HepG2 (cell line): ENCODE data around the gene GMNN. TPM values are rescaled to one million over a fixed set of nuclear protein-coding genes. Genes with fewer than 3 reads are reported as not detected.
A peak's percentile ranks its signal among the peaks of the same experiment; 100 is the strongest.

ENCODE experiments used
- CBX5 ChIP-seq: sonication (generic); formaldehyde crosslinking; IDR thresholded peaks from 2 replicates; pipeline ENCODE4 v1.4.0; 2020; ENCODE audit warnings: missing genetic modification reagents, borderline replicate concordance
- CHD4 ChIP-seq: fragments of 200-600 bp; sonication (generic); IDR thresholded peaks from 2 replicates; pipeline ENCODE4 v1.7.0; 2017; ENCODE audit warnings: mild to moderate bottlenecking, low read length, borderline replicate concordance
- FOXC1 ChIP-seq: sonication (generic); formaldehyde crosslinking; IDR thresholded peaks from 2 replicates; pipeline ENCODE4 v1.8.0; 2022; ENCODE audit warnings: mild to moderate bottlenecking, missing genetic modification reagents, borderline replicate concordance
- GATAD1 ChIP-seq: IDR thresholded peaks from 2 replicates; pipeline ENCODE4 v1.6.1; 2016; ENCODE audit warnings: missing genetic modification reagents, missing compliant biosample characterization
- GFI1 ChIP-seq: sonication (generic); formaldehyde crosslinking; IDR thresholded peaks from 2 replicates; pipeline ENCODE4 v1.5.0; 2020; ENCODE audit warnings: missing genetic modification reagents, mild to moderate bottlenecking, borderline replicate concordance
- HHEX ChIP-seq: IDR thresholded peaks from 2 replicates; pipeline ENCODE4 v1.6.1; 2016; ENCODE audit warnings: control low read depth
- HIVEP1 ChIP-seq: sonication (generic); formaldehyde crosslinking; IDR thresholded peaks from 2 replicates; pipeline ENCODE4 v1.4.0; 2020; ENCODE audit warnings: mild to moderate bottlenecking, missing genetic modification reagents
- HMG20B ChIP-seq: conservative IDR thresholded peaks from 2 replicates; pipeline ENCODE4 v1.6.1; 2016; ENCODE audit warnings: missing genetic modification reagents, missing compliant biosample characterization
- HNRNPH1 ChIP-seq: fragments of 200-400 bp; formaldehyde crosslinking; optimal IDR thresholded peaks from 2 replicates; pipeline ENCODE3; 2017; ENCODE audit warnings: mild to moderate bottlenecking, low read depth, low read length
- MED1 ChIP-seq: sonication (generic); formaldehyde crosslinking; IDR thresholded peaks from 2 replicates; pipeline ENCODE4 v1.4.0; 2020; ENCODE audit warnings: missing genetic modification reagents
- NFYC ChIP-seq: IDR thresholded peaks from 2 replicates; pipeline ENCODE4 v1.6.1; 2016; ENCODE audit warnings: missing genetic modification reagents, missing compliant biosample characterization
- PLRG1 ChIP-seq: fragments of 450-650 bp; conservative IDR thresholded peaks from 2 replicates; pipeline ENCODE4 v1.6.1; 2016
- RBM39 ChIP-seq: fragments of 200-400 bp; formaldehyde crosslinking; IDR thresholded peaks from one replicate; pipeline ENCODE4 v1.6.1; 2018; ENCODE audit warnings: antibody characterized with exemption, mild to moderate bottlenecking, low read depth, low read length; ENCODE audit not compliant: poor library complexity, severe bottlenecking
- RXRA ChIP-seq: sonication (generic); formaldehyde crosslinking; IDR thresholded peaks from 2 replicates; pipeline ENCODE4 v1.5.1; 2020; ENCODE audit warnings: missing genetic modification reagents
- SOX6 ChIP-seq, 2 experiments: fragments of 450-650 bp in 1 of 2; sonication (generic) in 1 of 2; formaldehyde crosslinking in 1 of 2; IDR thresholded peaks; 2 replicates each; pipeline versions ENCODE4 v1.4.0 to v1.6.1; 2017 to 2020; ENCODE audit warnings: antibody characterized with exemption in 1 of 2, mild to moderate bottlenecking in 1 of 2, missing genetic modification reagents in 1 of 2
- SRF ChIP-seq: IDR thresholded peaks from 2 replicates; pipeline ENCODE4 v1.6.1; 2011; ENCODE audit warnings: mild to moderate bottlenecking, low read depth, low read length, moderate library complexity
- ZBTB7A ChIP-seq: sonication (generic); formaldehyde crosslinking; IDR thresholded peaks from 2 replicates; pipeline ENCODE4 v1.8.0; 2022; ENCODE audit warnings: mild to moderate bottlenecking, missing genetic modification reagents
- ZFP1 ChIP-seq: IDR thresholded peaks from 2 replicates; pipeline ENCODE4 v1.6.1; 2016
- ZNF121 ChIP-seq: sonication (generic); formaldehyde crosslinking; IDR thresholded peaks from 2 replicates; pipeline ENCODE4 v1.5.0; 2020; ENCODE audit warnings: mild to moderate bottlenecking, missing genetic modification reagents
- ZNF441 ChIP-seq: sonication (generic); formaldehyde crosslinking; IDR thresholded peaks from 2 replicates; pipeline ENCODE4 v1.7.0; 2021; ENCODE audit warnings: missing genetic modification reagents, borderline replicate concordance
- ZNF749 ChIP-seq: sonication (generic); formaldehyde crosslinking; IDR thresholded peaks from 2 replicates; pipeline ENCODE4 v1.8.0; 2022; ENCODE audit warnings: mild to moderate bottlenecking, missing genetic modification reagents, moderate library complexity, borderline replicate concordance
- ZSCAN31 ChIP-seq: sonication (generic); formaldehyde crosslinking; IDR thresholded peaks from 2 replicates; pipeline ENCODE4 v1.5.0; 2020; ENCODE audit warnings: low read depth, mild to moderate bottlenecking, missing genetic modification reagents
- polyA plus RNA-seq, 8 experiments: library from polyadenylated mRNA; depleted of rRNA in 3 of 8; stranded (reverse) in 7 of 8; unstranded in 1 of 8; fragments of >200 nt; fragmentation: Illumina TruSeq in 4 of 8; extraction: Trizol in 4 of 8; gene quantifications; 2 replicates each; pipeline versions ENCODE4 v1.2.1 to v1.2.3, GENCODE V29; 2011 to 2016; ENCODE audit warnings: low read depth in 4 of 8, missing spikeins in 1 of 8, mixed read lengths in 1 of 8; ENCODE audit not compliant: insufficient read depth in 1 of 8
- total RNA-seq, 5 experiments: library from RNA; depleted of rRNA; stranded (reverse); fragments of >200 nt; fragmentation: Illumina TruSeq; extraction: Trizol; gene quantifications; 2 replicates each; pipeline ENCODE4 v1.2.3, GENCODE V29; 2016; ENCODE audit warnings: low read depth in 1 of 5
- TF ChIP-seq, protein P1 (sequence below): sonication (generic); formaldehyde crosslinking; conservative IDR thresholded peaks from 2 replicates; pipeline ENCODE4 v1.5.0; 2020; ENCODE audit warnings: missing genetic modification reagents
- TF ChIP-seq, protein P2 (sequence below): sonication (generic); formaldehyde crosslinking; IDR thresholded peaks from 2 replicates; pipeline ENCODE4 v1.4.0; 2020; ENCODE audit warnings: missing genetic modification reagents, low read depth, mild to moderate bottlenecking, borderline replicate concordance
- TF ChIP-seq, protein P3 (sequence below): sonication (generic); formaldehyde crosslinking; IDR thresholded peaks from 2 replicates; pipeline ENCODE4 v1.4.0; 2020; ENCODE audit warnings: mild to moderate bottlenecking, low read depth, missing genetic modification reagents

GMNN gene
- total and polyA plus RNA-seq, 2 of the 13 experiments (the other 11 are each of a cell fraction or from before 2014, with no cell fraction given): 61.8 to 154 TPM

DNA sequence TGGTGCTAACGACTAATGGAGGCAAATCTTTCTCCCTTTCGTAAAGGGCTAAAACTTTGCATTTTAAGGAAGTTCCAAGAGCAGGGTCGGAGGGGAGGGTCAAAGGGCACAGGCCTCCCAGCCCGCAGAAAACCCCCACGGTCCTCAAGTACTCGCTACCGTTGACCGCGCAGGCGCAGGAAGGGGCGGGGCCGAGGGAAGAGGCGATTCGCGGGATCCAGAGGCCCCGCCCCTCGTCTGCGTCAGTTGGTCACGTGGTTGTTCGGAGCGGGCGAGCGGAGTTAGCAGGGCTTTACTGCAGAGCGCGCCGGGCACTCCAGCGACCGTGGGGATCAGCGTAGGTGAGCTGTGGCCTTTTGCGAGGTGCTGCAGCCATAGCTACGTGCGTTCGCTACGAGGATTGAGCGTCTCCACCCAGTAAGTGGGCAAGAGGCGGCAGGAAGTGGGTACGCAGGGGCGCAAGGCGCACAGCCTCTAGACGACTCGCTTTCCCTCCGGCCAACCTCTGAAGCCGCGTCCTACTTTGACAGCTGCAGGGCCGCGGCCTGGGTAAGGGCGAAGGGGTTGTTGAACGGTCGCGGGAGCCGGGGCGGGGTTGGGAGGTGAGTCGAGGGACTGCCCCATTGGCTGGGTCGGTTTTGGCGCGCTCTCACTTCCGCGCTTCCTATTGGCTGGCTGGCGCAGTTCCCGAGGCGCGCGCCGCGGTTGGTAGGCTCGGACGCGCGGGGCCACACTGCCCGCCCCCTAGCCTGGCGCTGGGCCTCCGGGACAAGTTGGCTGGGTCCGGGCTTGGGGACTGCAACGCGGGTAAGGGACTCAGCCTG, at the start of gene GMNN (continued):
- TF ChIP-seq SRF (no peak; the same call in 1 of the 2 replicates), RXRA (peak; percentile 93), MED1 (CRISPR knock-in tag) (peak; percentile 73), CBX5 (CRISPR knock-in tag) (peak; percentile 72; the same call in 1 of the 2 replicates), ZBTB7A (CRISPR knock-in tag) (no peak), ZFP1 (0 out of 2 replicates have a peak, but pooled peaks have one; percentile 41), SOX6 (IDR thresholded peaks at IDR 0.05) (no peak), SOX6 (CRISPR knock-in tag; IDR thresholded peaks at IDR 0.05) (peak; percentile 83), HNRNPH1 (no peak), GFI1 (CRISPR knock-in tag) (peak; percentile 84; the same call in 1 of the 2 replicates), HMG20B (CRISPR knock-in tag) (peak; percentile 31; the same call in 1 of the 2 replicates), ZSCAN31 (CRISPR knock-in tag) (peak; percentile 99), HHEX (CRISPR knock-in tag) (no peak), CHD4 (peak; percentile 76; the same call in 1 of the 2 replicates), HIVEP1 (CRISPR knock-in tag) (peak; percentile 98), NFYC (peak; percentile 95), ZNF121 (CRISPR knock-in tag) (peak; percentile 75; the same call in 1 of the 2 replicates), ZNF749 (peak; percentile 99), FOXC1 (CRISPR knock-in tag) (peak; percentile 100), ZNF441 (CRISPR knock-in tag) (peak; percentile 90), RBM39 (peak; percentile 88), GATAD1 (peak; percentile 61; the same call in 1 of the 2 replicates), PLRG1 (no peak)
- TF ChIP-seq, protein P1, sequence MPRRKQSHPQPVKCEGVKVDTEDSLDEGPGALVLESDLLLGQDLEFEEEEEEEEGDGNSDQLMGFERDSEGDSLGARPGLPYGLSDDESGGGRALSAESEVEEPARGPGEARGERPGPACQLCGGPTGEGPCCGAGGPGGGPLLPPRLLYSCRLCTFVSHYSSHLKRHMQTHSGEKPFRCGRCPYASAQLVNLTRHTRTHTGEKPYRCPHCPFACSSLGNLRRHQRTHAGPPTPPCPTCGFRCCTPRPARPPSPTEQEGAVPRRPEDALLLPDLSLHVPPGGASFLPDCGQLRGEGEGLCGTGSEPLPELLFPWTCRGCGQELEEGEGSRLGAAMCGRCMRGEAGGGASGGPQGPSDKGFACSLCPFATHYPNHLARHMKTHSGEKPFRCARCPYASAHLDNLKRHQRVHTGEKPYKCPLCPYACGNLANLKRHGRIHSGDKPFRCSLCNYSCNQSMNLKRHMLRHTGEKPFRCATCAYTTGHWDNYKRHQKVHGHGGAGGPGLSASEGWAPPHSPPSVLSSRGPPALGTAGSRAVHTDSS: peak; percentile 84; the same call in 1 of the 2 replicates
- TF ChIP-seq, protein P2, sequence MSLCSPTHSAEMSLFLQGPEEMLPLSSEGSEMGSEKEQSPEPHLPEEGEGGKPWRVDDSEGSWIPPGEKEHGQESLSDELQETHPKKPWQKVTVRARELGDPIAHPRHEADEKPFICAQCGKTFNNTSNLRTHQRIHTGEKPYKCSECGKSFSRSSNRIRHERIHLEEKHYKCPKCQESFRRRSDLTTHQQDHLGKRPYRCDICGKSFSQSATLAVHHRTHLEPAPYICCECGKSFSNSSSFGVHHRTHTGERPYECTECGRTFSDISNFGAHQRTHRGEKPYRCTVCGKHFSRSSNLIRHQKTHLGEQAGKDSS (CRISPR knock-in tag): peak; percentile 95
- TF ChIP-seq, protein P3, sequence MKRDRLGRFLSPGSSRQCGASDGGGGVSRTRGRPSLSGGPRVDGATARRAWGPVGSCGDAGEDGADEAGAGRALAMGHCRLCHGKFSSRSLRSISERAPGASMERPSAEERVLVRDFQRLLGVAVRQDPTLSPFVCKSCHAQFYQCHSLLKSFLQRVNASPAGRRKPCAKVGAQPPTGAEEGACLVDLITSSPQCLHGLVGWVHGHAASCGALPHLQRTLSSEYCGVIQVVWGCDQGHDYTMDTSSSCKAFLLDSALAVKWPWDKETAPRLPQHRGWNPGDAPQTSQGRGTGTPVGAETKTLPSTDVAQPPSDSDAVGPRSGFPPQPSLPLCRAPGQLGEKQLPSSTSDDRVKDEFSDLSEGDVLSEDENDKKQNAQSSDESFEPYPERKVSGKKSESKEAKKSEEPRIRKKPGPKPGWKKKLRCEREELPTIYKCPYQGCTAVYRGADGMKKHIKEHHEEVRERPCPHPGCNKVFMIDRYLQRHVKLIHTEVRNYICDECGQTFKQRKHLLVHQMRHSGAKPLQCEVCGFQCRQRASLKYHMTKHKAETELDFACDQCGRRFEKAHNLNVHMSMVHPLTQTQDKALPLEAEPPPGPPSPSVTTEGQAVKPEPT (CRISPR knock-in tag): peak; percentile 93
